GM19372 (cell line): ENCODE data around the gene HNRNPUL1.
A peak's percentile ranks its signal among the peaks of the same experiment; 100 is the strongest.

ENCODE experiments used
- ATAC-seq: cut with Tn5 transposase; IDR thresholded peaks from one replicate; pipeline ENCODE4 v1.9.1; 2021; ENCODE audit warnings: mild to moderate bottlenecking, low read depth, moderate library complexity; ENCODE audit not compliant: unreplicated experiment

Gene HNRNPUL1

DNA sequence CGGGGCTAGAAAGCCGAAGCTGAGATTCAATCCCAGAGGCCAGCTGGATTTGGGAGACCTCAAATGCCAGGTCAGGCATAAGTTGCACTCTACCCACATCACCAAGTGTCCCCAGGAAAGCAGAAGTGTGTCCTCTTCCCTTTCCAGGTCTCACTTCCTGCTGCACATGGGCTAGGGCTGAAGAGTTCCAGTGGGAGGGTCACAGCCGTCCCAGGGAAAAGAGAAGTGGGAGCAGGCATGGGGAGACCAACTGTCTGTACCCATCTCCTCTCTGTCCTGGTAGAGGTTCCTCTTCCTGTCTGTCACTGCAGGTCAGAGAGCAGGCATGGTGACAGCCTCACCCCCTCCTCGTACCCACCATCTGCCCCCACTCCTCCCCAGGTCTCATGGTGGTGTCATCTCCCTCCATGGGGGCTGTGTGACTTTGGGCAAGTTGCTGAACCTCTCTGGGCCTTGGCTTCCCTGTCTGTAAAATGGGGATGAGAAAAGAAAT, 30.4 kb upstream of the HNRNPUL1 start:
- ATAC-seq = no peak

DNA sequence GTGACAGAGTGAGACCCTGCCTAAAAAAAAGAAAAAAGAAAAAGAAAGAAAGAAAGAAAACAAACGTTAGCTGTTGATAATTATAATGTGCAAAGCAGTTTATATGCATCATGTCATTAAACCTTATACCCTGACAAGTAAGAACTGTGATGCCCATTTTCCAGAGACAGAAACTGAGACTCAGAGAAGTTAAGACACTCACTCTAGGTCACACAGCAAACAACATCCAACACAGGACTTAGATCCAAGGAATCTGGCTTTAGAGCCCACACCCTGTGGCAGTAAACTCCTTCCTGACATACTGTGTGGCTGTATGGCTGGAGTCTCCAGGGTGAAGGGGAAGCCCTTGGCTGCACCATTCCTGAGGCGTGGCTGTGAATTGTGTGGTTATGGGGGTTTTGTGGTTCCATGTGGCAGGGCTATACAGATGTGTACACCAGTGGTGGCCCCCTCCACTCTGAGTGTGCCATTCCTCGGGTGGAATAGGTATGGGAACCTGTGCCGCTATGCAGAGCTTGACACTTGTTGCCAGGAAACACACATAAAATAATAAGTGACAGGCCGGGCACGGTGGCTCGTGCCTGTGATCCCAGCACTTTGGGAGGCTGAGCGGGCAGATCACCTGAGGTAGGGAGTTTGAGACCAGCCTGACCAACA, 29.5 kb upstream of the HNRNPUL1 start:
- ATAC-seq = no peak

DNA sequence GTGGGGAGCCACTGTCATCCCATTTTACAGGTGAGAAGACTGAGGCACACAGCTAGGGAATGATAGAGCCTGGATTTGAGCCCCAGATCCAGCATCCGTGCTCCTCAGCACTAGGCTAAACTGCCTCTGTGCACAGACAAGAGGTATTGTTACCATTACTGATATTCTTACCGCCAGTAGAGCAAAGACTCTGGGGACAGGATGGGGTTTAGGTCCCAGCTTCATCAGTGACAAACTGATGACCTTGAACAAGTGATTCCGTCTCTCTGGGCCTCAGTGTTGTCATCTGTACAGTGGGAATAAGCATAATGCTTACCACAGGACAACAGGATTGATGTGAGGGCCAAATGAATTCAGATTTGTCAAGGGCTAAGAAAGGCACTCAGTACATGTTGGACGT, 28.7 kb upstream of the HNRNPUL1 start:
- no peak for ATAC-seq

DNA sequence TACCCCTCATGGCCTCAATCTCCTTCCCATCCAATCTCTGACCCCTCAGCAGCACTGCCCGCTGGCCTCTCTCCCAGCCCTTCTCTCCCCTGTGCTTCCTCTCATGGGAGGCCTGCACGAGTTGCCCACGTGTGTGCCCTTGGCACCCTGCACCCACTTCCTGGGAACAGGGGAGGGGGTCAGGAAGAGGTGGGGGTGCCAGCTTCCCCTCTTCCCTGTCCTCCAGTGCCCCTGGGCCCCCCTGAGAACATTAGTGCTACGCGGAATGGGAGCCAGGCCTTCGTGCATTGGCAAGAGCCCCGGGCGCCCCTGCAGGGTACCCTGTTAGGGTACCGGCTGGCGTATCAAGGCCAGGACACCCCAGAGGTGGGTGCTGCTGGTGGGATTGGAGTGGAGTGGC, 25.9 kb upstream of the HNRNPUL1 start:
- ATAC-seq = no peak

DNA sequence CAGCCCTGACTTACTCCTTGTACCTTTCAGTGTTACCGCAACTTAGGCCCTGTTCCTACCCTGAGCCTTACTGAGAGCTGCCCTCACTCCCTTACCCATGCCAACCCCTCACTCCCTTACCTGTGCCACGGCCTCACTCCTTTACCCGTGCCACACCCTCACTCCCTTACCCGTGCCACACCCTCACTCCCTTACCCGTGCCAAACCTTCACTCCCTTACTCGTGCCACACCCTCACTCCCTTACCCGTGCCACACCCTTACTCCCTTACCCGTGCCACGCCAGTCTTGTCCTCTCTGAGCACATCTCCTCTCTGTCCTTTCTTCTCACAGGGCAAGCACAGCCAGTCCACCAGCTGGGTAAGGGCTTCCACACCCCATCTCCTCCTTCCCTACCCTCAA, 24.8 kb upstream of the HNRNPUL1 start:
- ATAC-seq = no peak

DNA sequence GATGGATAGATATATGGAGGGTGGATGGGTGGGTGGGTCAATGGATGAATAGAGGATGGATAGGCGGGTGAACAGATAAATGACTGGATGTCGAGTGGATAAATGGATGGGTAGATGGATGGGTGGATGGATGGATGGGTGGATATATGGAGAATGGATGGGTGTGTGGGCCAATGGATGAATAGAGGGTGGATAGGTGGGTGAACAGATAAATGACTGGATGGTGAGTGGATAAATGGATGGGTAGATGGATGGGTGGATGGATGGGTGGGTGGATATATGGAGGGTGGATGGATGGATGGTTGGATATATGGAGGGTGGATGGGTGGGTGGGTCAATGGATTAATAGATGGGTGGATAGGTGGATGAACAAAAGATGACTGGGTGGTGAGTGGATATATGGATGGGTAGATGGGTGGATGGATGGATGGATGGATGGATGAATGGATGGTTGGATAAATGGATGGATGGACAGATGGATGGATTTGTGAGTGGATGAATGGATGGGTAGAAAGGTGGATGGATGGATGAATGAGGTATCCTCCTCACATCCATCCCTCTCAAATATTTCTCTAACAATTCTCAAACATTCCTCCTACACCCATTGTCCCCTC, 24.1 kb upstream of the HNRNPUL1 start:
- ATAC-seq = no peak

DNA sequence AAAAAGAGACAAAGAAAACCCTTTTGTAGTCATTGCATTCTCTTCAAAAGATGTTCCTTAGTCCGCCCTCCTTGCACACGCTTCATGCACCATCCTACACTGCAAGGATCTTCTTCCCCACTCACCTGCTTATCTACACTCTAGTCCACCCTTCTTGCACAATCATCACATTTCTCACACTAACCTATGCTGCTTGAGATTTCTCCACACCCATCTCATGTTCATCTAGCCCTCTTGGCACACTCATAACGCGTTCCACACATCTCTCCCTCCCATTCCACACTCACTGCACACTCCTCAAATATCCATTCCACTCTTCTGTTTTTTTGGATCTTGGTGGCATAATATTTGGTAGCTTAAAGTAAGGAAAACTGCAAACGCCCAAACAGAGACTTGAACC, 22.3 kb upstream of the HNRNPUL1 start:
- no peak for ATAC-seq

DNA sequence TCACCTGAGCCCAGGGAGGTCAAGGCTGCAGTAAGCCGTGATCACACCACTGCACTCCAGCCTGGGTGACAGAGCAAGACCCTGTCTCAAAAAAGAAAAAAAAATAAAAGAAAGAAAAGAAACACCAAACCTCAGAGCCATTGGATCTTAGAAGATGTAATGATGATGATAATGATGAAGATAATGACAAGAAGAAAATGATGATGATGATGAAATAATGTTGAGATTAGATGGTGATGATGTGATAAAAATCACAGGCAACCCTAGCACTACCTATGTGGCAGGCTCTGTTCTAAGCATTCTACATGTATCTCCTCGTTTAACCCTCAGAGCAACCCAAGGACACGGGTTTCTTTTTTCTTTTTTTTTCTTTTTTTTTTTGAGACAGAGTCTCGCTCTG, 20.1 kb upstream of the HNRNPUL1 start:
- no peak for ATAC-seq

DNA sequence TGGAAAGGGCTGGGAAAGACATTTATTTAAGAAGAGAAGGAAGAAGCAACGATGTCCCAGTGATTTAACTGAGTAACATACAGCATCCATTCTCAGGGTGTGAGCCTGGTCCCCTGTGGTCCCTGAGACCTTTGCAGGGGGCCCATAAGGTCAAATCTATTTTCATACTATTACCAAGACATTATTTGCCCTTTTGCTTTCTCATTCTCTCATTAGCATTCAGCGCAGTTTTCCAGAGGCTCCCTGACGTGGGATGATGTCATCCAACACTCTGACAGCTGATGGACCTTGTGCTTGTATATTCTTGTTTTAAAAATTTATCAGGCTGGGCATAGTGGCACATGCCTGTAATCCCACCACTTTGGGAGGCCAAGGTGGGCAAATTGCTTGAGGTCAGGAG, 18.3 kb upstream of the HNRNPUL1 start:
- ATAC-seq = no peak

DNA sequence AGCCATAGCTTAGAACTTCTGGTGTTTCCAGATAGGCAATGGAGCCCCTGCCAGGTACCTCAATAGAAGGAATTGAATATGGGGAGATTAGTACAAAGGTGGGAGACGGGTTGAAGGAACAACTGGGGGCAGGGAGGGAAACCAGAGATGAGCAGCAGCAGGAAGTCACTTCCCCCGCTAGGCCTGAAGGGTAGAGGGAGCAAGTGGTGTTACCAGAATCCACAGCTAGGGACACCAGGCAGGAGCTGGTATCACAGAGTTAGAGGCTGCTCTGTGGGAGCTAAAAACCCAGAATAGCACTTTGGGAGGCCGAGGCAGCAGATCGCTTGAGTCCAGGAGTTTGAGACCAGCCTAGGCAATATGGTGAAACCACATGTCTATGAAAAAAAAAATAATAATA, 15.3 kb upstream of the HNRNPUL1 start:
- no peak for ATAC-seq

DNA sequence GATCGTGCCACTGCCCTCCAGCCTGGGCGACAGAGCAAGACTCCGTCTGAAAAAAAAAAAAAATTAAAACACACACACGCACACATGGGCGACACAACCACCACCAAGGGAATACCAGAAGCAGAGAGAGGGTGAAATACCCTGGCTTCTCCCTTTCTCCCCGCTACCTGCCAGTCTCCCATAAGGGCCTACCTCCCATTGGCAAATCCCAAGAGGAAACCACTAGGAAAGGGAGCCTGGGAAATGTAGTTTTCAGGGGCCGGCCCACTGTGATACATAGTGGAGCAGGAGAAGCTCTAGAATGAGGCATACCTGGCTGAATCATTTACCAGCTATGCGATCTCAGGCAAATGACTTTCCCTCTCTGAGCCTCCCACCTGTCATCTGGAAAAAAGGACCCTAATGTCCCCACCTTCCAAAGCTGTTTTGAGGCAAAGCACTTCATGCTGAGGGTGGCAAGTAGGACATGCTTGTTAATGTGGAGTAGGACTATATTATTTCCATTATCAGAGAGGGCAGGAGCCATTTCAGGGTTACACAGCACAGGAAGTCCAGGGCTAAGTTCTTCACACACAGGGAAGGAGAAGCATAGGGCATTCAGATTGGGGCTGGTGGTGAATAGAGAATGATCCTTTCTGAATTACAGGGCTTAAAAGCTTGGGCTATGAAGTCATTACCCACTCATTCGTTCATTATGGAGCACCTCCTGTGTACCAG, 14.3 kb upstream of the HNRNPUL1 start:
- no peak for ATAC-seq

DNA sequence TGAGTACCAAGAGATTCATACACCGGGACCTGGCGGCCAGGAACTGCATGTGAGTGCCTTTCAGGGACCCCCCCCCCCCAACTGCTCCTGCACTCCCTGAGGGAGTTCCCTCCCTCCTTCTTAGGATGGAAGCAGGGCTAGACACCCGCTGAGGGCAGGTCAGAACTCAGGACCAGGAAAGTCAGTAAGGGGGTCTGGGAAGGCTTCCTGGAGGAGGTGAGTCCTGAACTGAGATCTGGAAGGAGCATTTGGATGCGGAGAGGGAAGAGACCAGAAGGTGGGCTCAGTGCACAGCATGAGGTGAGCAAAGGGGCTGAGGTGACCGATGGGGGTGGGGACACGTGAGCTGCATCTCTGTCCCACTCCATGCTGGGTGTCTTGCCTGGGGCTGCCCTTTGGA, 10.5 kb upstream of the HNRNPUL1 start:
- no peak for ATAC-seq

DNA sequence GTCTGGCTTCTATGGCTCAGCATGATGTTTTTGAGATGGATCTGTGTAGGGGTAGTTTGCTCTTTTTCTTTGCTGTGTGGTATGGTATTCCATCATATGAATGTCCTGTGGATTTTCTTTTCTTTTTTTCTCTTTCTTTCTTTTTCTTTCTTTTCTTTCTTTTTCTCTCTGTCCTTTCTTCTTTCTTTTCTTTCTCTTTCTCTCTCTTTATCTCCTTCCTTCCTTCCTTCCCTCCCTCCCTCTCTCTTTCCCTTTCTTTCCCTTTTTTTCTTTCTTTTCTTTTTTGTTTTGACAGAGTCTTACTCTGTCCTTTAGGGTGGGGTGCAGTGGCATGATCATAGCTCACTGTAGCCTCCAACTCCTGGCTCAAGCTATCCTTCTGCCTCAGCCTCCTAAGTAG, 9.0 kb upstream of the HNRNPUL1 start:
- no peak for ATAC-seq

DNA sequence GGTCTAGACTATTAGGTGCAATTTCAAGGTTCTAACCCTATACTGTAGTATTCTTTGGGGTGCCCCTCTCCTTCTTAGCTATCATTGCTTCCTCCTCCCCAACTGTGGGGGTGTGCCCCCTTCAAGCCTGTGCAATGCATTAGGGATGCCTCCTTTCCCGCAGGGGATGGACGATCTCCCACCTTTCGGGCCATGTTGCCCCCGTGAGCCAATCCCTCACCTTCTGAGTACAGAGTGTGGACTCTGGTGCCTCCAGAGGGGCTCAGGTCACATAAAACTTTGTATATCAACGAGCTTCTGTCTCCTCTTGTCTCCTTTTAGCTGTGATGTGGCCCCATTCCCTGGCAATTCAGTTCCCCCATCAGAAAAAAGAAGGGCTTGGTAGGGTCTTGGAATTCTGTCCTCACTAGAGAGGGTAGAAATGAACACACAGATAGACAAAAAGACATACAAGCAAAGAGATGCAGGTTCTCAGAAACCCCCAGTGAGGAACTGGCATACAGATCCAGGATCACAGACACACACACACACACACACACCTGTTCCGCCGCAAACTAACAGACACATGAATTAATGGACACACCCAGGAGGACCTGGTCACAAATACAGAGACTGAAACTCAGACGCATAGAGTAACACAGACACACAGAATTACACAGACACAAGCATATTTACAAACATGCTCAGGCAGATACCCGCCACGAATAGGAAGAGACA, 2.5 kb upstream of the HNRNPUL1 start:
- no peak for ATAC-seq

DNA sequence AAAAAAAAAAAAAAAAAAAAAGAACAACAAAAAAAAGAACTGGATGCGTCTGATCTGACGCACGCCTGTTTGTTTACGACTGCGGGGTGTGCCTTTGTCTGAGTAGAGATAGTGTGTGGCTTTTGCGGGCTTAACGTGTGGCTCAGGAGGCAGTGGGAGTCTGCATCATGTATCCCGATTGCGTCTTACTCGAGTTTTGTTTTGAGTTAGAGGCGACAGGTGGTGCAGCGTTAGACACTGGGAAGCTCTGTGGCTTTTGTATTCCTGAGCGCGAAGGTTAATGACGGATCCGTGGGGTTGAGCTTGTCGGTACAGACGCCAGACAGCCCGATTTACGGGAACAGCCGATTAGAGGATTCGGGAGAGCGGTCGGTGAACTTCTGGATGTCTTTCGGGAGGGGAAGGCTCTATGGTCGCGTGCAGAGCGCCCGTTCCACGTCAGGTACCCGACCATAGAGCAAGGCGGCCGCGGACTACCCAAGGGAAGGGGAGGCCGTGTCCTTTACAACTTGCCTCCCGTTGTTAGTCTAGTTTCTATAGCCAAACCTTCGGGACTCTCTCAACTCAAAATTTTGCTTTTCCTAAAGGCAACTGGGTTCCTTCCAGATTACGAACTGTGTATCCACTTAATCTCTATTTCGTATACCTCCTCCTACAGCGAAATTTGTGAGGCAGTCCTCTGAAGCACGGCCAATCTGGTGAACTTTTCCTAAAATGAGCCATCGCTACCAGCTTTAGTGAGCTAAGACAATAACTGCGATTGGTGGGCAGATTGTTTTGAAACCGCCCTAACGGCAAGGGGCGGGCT, 926 bp upstream of the HNRNPUL1 start:
- no peak for ATAC-seq

DNA sequence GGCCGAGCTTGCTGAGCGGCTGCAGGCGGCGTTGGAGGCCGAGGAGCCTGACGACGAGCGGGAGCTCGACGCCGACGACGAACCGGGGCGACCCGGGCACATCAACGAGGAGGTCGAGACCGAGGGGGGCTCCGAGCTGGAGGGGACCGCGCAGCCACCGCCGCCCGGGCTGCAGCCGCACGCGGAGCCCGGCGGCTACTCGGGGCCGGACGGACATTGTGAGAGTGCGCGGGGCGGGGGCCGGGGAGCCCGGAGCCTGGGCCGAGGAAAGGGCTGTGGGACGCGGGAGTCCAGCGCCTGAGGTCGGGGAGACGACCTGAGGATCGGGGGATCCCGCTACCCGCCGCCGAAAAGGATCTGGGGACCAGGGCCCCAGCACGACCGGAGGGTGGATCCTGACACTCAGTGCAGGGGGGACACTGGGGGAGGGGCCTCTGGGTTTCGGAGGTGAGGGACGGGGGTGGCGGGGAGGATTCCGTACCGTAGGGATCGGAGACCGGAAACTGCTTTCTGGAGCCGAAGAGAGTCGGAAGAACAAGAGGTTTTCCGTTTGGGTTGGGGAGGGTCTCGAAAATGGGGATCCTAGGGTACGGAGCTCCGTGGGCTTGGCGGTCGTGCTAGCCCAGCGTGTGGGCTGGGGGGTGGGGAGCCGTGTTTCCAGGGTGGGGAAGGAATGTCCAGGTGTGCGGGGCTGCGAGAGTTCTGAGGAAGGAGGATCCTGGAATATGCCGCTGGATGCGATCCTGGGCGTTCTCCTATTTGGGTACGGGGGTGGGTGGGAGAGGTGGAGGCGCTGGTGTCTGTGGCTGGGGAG, 616 bp downstream of the HNRNPUL1 start:
- ATAC-seq = peak; percentile 1

DNA sequence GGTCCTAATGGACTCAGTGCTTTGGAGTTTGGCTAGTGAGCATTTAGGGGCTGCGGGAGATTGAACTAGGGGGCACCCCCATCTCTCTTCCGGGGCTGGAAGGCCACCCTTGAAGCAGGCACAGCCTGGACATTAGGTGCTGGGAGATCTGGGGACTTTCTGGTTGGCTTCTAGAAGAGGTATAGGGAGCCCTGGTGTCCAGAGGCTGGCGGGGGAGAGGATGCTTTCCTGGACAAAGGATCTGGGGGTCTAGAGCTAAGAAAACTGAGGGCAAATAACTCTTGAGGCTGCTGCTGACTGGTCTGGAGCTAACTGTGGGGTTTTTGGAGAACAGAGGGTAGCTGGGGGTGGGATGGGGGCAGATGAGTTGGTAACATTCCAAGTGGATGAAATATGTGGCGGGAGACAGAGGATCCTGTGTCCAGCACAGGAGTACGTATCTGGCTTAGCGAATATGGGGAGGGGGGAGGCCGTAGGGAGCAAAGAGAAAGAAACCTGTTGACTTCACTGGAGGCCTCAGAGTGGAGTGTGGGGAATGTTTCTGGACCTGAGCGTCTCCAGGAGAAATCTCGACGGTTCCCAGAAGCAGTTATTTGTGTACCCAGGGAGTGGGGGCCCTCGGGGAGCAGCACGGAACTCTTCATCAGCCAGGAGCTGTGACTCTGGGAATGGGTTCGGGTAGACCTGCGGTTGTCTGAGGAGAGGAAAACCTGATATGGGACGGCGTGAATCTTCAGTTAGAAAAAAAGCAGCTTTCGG, 1.4 kb downstream of the HNRNPUL1 start:
- no peak for ATAC-seq

DNA sequence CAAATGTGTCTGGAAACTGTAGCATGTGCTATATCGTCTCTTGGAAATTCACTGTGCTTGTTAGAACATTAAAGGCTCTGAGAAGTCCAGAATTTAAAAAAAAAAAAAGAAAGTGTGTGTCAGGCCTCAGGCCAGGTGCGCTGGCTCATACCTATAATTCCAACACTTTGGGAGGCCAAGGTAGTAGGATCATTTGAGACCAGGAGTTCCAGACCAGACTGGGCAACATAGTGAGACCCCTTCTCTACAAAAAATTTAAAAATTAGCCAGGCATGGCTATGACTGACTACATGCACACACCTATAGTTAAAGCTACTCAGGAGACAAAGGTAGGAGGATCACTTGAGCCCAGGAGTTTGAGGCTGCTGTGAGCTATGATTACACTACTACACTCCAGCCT, 4.9 kb downstream of the HNRNPUL1 start:
- no peak for ATAC-seq

DNA sequence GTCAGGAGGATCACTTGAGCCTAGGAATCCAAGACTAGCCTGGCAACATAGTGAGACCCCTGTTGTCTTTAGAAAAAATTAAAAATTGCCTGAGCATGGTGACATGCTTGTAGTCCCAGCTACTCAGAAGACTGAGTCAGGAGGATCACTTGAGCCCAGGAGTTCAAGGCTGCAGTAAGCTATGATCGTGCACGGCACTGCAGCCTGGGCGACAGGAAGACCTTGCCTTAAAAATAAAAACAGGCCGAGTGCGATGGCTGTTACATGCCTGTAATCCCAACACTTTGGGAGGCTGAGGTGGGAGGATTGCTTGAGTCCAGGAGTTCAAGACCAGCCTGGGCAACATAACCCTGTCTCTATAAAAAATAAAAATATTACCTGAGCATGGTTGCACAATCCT, 5.4 kb downstream of the HNRNPUL1 start:
- no peak for ATAC-seq
